ENCODE results near the gene INAFM1. TPM values are rescaled to one million over a fixed set of nuclear protein-coding genes. Genes with fewer than 3 reads are reported as not detected.
"Not testable (repeated sequence)": the region's sequence is repeated elsewhere in the genome, so short reads cannot be mapped to it uniquely, and the experiment has no call there.

The INAFM1 gene
- total and polyA plus RNA-seq, 9 of the 15 experiments (the other 6 are each of a cell fraction or from before 2014, with no cell fraction given), result 0.71 to 30.9 (median 3.1) TPM

- H3K9me3 ChIP-seq (replicated peaks; ENCODE audit: control insufficient read depth, insufficient read depth, low read depth, low read length); H2AFZ ChIP-seq (ENCODE audit: low read depth, low read length); FAIRE-seq; ATAC-seq; H3K9me1 ChIP-seq (ENCODE audit: control insufficient read depth, insufficient read depth, low read length); H4K20me1 ChIP-seq (replicated peaks; ENCODE audit: control insufficient read depth, insufficient read depth, low read length); H3K27me3 ChIP-seq (ENCODE audit: control insufficient read depth in 2 of 2, insufficient read depth in 2 of 2, low read length in 2 of 2); H3K27ac ChIP-seq (ENCODE audit: extremely low read depth, low read depth, low read length); CTCF ChIA-PET (ENCODE audit: low intra/inter-chr PET ratio); in situ Hi-C loops (cut with MboI); DNase-seq (ENCODE audit: extremely low read depth in 1 of 4, low spot score in 3 of 4); BruUV-seq (replicated peaks); H3K4me2 ChIP-seq (ENCODE audit: insufficient read depth, low read length); H3K4me3 ChIP-seq; intact Hi-C loops (cut with micrococcal nuclease); H3K36me3 ChIP-seq (ENCODE audit: control insufficient read depth, insufficient read depth, low read length): not testable (repeated sequence)
- POLR2A ChIA-PET, result interaction anchor here (0.6 to 1.2 kb wide), 5 partner anchors 9 to 205 kb away, joined by 4 to 8 read pairs (median 5); partner anchors contain the start of gene INAFM1
- Histone ChIP-seq H3K4me1 (replicated peaks in 1 of 2; ENCODE audit: control insufficient read depth in 2 of 2, insufficient read depth in 2 of 2, low read length in 2 of 2) (peaks cover 5 to 25% of the 10 kb centered on the region in 2 experiments; a peak in 4 of 5 replicates), H3K9ac (ENCODE audit: insufficient read depth in 1 of 2, low read depth in 2 of 2, low read length in 2 of 2) (peak overlapping the region in 1 of 2 experiments; percentile 24; a peak in 1 of 4 replicates), H3K79me2 (ENCODE audit: control insufficient read depth, insufficient read depth, low read length) (peaks cover 14% of the 10 kb centered on the region)
- peak; percentile 75 for TF ChIP-seq CEBPB (tag; IDR thresholded peaks at IDR 0.05)
- WGBS (ENCODE audit: insufficient coverage, low coverage, missing lambda C conversion rate), result 81% methylated on average over 8 of the region's 8 CpGs
Measured at GRCh38 chr19:47253016-47253415, 21.7 kb upstream of the INAFM1 start.

- intact Hi-C loops (cut with micrococcal nuclease) (no loop called here), in situ Hi-C loops (cut with MboI) (no loop called here)
- peaks cover 7% of the 10 kb centered on the region; the same call in 1 of the 2 replicates for H4K20me1 ChIP-seq (replicated peaks; ENCODE audit: control insufficient read depth, insufficient read depth, low read length)
- H3K27ac ChIP-seq (ENCODE audit: extremely low read depth, low read depth, low read length), result peak overlapping the region; percentile 24; the same call in 1 of the 3 replicates
- no TSS peak for BruUV-seq (replicated peaks)
- no peak overlapping the region for H3K4me3 ChIP-seq
- H3K79me2 ChIP-seq (ENCODE audit: control insufficient read depth, insufficient read depth, low read length), result peaks cover 19% of the 10 kb centered on the region
- POLR2A ChIA-PET, result interaction anchor here (0.6 to 1.2 kb wide), 5 partner anchors 10 to 206 kb away, joined by 4 to 8 read pairs (median 5); partner anchors contain the start of gene INAFM1
- H2AFZ ChIP-seq (ENCODE audit: low read depth, low read length), result no peak overlapping the region
- no peaks in the 10 kb centered on the region for H3K27me3 ChIP-seq (ENCODE audit: control insufficient read depth in 2 of 2, insufficient read depth in 2 of 2, low read length in 2 of 2)
- H3K4me2 ChIP-seq (ENCODE audit: insufficient read depth, low read length), result no peak overlapping the region
- ATAC-seq (no peak), DNase-seq (ENCODE audit: extremely low read depth in 1 of 4, low spot score in 3 of 4) (no peak), FAIRE-seq (no peak)
- CTCF ChIA-PET (ENCODE audit: low intra/inter-chr PET ratio), result no interaction called here
- WGBS (ENCODE audit: insufficient coverage, low coverage, missing lambda C conversion rate), result 43% methylated on average over 3 of the region's 3 CpGs
- no peaks in the 10 kb centered on the region for H3K9me3 ChIP-seq (replicated peaks; ENCODE audit: control insufficient read depth, insufficient read depth, low read depth, low read length)
- TF ChIP-seq FOSL1 (tag; conservative IDR thresholded peaks at IDR 0.05), result 0 out of 2 replicates have a peak, but pooled peaks have one; percentile 20
- no peak for TF ChIP-seq ZNF75A (CRISPR knock-in tag; IDR thresholded peaks at IDR 0.05)
- TF ChIP-seq ATF3 (IDR thresholded peaks at IDR 0.05), result peak; percentile 35; the same call in 1 of the 2 replicates
- TF ChIP-seq ATF3 (CRISPR knock-in tag; conservative IDR thresholded peaks at IDR 0.05), result no peak
- no peaks in the 10 kb centered on the region for H3K9me1 ChIP-seq (ENCODE audit: control insufficient read depth, insufficient read depth, low read length)
- H3K4me1 ChIP-seq (replicated peaks in 1 of 2; ENCODE audit: control insufficient read depth in 2 of 2, insufficient read depth in 2 of 2, low read length in 2 of 2), result peaks cover 8 to 28% of the 10 kb centered on the region in 2 experiments; a peak in 4 of 5 replicates
- peaks cover 4% of the 10 kb centered on the region; the same call in 1 of the 3 replicates for H3K36me3 ChIP-seq (ENCODE audit: control insufficient read depth, insufficient read depth, low read length)
- H3K9ac ChIP-seq (ENCODE audit: insufficient read depth in 1 of 2, low read depth in 2 of 2, low read length in 2 of 2), result no peak overlapping the region; a peak in 1 of 4 replicates
Measured at GRCh38 chr19:47253467-47253881, 21.2 kb upstream of the INAFM1 start.

Data from K562 (cell line).